ENCODE data around the gene ELF4. TPM values are rescaled to one million over a fixed set of nuclear protein-coding genes. Genes with fewer than 3 reads are reported as not detected.

The ELF4 gene
- total and polyA plus RNA-seq, 2 of the 13 experiments (the other 11 are each of a cell fraction or from before 2014, with no cell fraction given), result 1.3 to 2.6 TPM

GRCh38 chrX:130024127-130024526, 86.2 kb downstream of the ELF4 start:
- BruUV-seq (replicated peaks), result no TSS peak
- Histone ChIP-seq H3K27ac (ENCODE audit: extremely low read length, insufficient read depth, low read length) (no peak overlapping the region), H3K9me3 (ENCODE audit: low read length) (no peaks in the 10 kb centered on the region), H3K79me2 (ENCODE audit: insufficient read depth, low read length) (no peaks in the 10 kb centered on the region), H3K4me1 (ENCODE audit: insufficient read depth, low read length) (no peaks in the 10 kb centered on the region), H4K20me1 (ENCODE audit: insufficient read depth, low read length) (no peaks in the 10 kb centered on the region), H3K36me3 (replicated peaks in 1 of 2; ENCODE audit: control insufficient read depth in 1 of 2, insufficient read depth in 2 of 2, low read length in 2 of 2) (peaks cover 3 to 31% of the 10 kb centered on the region in 2 experiments; a peak in 4 of 5 replicates), H3K4me3 (replicated peaks in 1 of 3; ENCODE audit: insufficient read depth in 1 of 3, low read depth in 2 of 3, low read length in 3 of 3) (no peak overlapping the region), H2AFZ (ENCODE audit: low read length) (no peak overlapping the region), H3K9ac (ENCODE audit: insufficient read depth, low read depth, low read length) (no peak overlapping the region), H3K4me2 (ENCODE audit: low read depth, low read length) (no peak overlapping the region), H3K27me3 (ENCODE audit: control insufficient read depth in 1 of 2, insufficient read depth in 2 of 2, low read length in 2 of 2) (no peaks in the 10 kb centered on the region)
- ChIA-PET CTCF (ENCODE audit: low intra/inter-chr PET ratio, low total read pairs) (no interaction called here), POLR2A (no interaction called here)
- ATAC-seq (no peak), FAIRE-seq (no peak), DNase-seq (ENCODE audit: low spot score) (no peak)
- WGBS (ENCODE audit: low lambda C conversion rate), result 89% methylated on average over 4 of the region's 9 CpGs
- in situ Hi-C loops (cut with HindIII; ENCODE audit: extremely low pct_ligation_motif_present, low pct_unique_long_range_greater_than_20kb), result no loop called here
- intact Hi-C loops (cut with micrococcal nuclease; ENCODE audit: unreplicated experiment), result no loop called here
- no peak for TF ChIP-seq ZNF792 (CRISPR knock-in tag; IDR thresholded peaks at IDR 0.05)
- TF ChIP-seq ZBTB10 (CRISPR knock-in tag; IDR thresholded peaks at IDR 0.05; ENCODE audit: borderline replicate concordance), result no peak
- no peak for TF ChIP-seq ZNF230 (CRISPR knock-in tag; IDR thresholded peaks at IDR 0.05)
- TF ChIP-seq ZNF558 (CRISPR knock-in tag; IDR thresholded peaks at IDR 0.05; ENCODE audit: borderline replicate concordance), result no peak
- no peak for TF ChIP-seq FOXJ3 (CRISPR knock-in tag; IDR thresholded peaks at IDR 0.05; ENCODE audit: borderline replicate concordance)
- no peak for TF ChIP-seq IRF1 (CRISPR knock-in tag; IDR thresholded peaks at IDR 0.05; ENCODE audit: low read depth)
- no peak for TF ChIP-seq STAG1 (CRISPR knock-in tag; IDR thresholded peaks at IDR 0.05)
- TF ChIP-seq ZNF747 (CRISPR knock-in tag; IDR thresholded peaks at IDR 0.05; ENCODE audit: borderline replicate concordance), result no peak
- no peak for TF ChIP-seq BRF2 (CRISPR knock-in tag; IDR thresholded peaks at IDR 0.05)
- no peak for TF ChIP-seq USF2 (IDR thresholded peaks at IDR 0.05; ENCODE audit: low read depth, low read length)
- TF ChIP-seq USF2 (CRISPR knock-in tag; IDR thresholded peaks at IDR 0.05; ENCODE audit: borderline replicate concordance), result no peak
- TF ChIP-seq ZC3H4 (CRISPR knock-in tag; IDR thresholded peaks at IDR 0.05; ENCODE audit: borderline replicate concordance), result no peak
- no peak for TF ChIP-seq ZNF292 (CRISPR knock-in tag; IDR thresholded peaks at IDR 0.05; ENCODE audit: borderline replicate concordance, low read depth)
- no peak for TF ChIP-seq GABPB1 (CRISPR knock-in tag; IDR thresholded peaks at IDR 0.05)
- TF ChIP-seq ZSCAN9 (CRISPR knock-in tag; IDR thresholded peaks at IDR 0.05; ENCODE audit: borderline replicate concordance), result no peak

Measured in HepG2 (cell line).